Middle frontal gyrus (tissue), 1 donor: Measurements from ENCODE around the gene TRAK1.

Source experiments
- DNase-seq: peaks from one replicate; pipeline ENCODE4 v3.0.0-alpha.2; 2015; ENCODE audit warnings: low spot score; ENCODE audit errors: extremely low spot score

The TRAK1 gene

GRCh38 chr3:42151596-42152168, 60.5 kb downstream of the TRAK1 start:
- DNase-seq, result no peak

- DNase-seq, result no peak
Observed at GRCh38 chr3:42152193-42152592, 61.0 kb downstream of the TRAK1 start.

- DNase-seq, result no peak
Observed at GRCh38 chr3:42153039-42153438, 61.9 kb downstream of the TRAK1 start.

GRCh38 chr3:42157540-42158538, 66.7 kb downstream of the TRAK1 start:
- no peak for DNase-seq

GRCh38 chr3:42159147-42159546, 68.0 kb downstream of the TRAK1 start:
- DNase-seq, result no peak

- DNase-seq, result no peak
Observed at GRCh38 chr3:42159706-42160472, 68.7 kb downstream of the TRAK1 start.

GRCh38 chr3:42161050-42161935, 70.1 kb downstream of the TRAK1 start:
- DNase-seq, result no peak

GRCh38 chr3:42162462-42162861, 71.3 kb downstream of the TRAK1 start:
- no peak for DNase-seq

GRCh38 chr3:42163622-42164244, 72.6 kb downstream of the TRAK1 start:
- no peak for DNase-seq

GRCh38 chr3:42164656-42165055, 73.5 kb downstream of the TRAK1 start:
- DNase-seq, result no peak

GRCh38 chr3:42165211-42165610, 74.1 kb downstream of the TRAK1 start:
- DNase-seq, result no peak

GRCh38 chr3:42166214-42166613, 75.1 kb downstream of the TRAK1 start:
- DNase-seq, result no peak

GRCh38 chr3:42166662-42167300, 75.6 kb downstream of the TRAK1 start:
- DNase-seq, result no peak

GRCh38 chr3:42169579-42170120, 78.5 kb downstream of the TRAK1 start:
- no peak for DNase-seq

GRCh38 chr3:42172047-42172654, 81.0 kb downstream of the TRAK1 start:
- DNase-seq, result no peak

GRCh38 chr3:42173307-42173706, 82.2 kb downstream of the TRAK1 start:
- DNase-seq, result no peak

GRCh38 chr3:42174679-42175385, 83.7 kb downstream of the TRAK1 start:
- DNase-seq, result no peak

- DNase-seq, result no peak
Observed at GRCh38 chr3:42175386-42176240, 84.5 kb downstream of the TRAK1 start.
